ENCODE results near the gene CACNB4.

Gene CACNB4

DNA sequence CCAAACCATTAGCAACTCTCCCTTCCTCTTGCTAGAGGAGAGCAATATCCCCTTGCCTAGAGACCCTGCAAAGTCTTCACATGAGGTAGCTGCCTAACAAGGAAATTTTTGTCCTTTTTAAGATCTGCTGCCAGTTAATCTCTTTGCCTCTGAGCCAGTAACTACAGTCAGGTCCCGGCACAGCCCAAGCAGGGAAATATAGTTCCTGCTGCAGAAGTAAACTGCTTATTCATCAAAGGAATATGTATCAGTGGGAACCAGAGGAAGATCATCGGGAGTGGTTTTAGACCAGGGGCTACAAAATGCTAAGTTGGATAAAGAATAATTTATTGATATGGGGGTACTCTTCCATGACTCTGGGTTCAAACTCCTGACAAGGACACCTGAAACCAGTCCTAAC, 30.6 kb downstream of the CACNB4 start:
- Histone ChIP-seq H3K27ac (ENCODE audit: low read depth, low read length) (no peak overlapping the region), H3K4me3 (ENCODE audit: low read depth, low read length) (no peak overlapping the region), H2AFZ (ENCODE audit: low read length, unreplicated experiment) (no peak overlapping the region), H3K27me3 (ENCODE audit: insufficient read depth, low read length) (peaks cover 16% of the 10 kb centered on the region; the same call in 1 of the 2 replicates), H3K36me3 (ENCODE audit: insufficient read depth, low read length) (no peaks in the 10 kb centered on the region), H3K4me1 (ENCODE audit: control insufficient read depth, insufficient read depth, low read length, unreplicated experiment) (peaks cover 7% of the 10 kb centered on the region), H3K79me2 (ENCODE audit: control insufficient read depth, insufficient read depth, low read length, unreplicated experiment) (no peaks in the 10 kb centered on the region)

DNA sequence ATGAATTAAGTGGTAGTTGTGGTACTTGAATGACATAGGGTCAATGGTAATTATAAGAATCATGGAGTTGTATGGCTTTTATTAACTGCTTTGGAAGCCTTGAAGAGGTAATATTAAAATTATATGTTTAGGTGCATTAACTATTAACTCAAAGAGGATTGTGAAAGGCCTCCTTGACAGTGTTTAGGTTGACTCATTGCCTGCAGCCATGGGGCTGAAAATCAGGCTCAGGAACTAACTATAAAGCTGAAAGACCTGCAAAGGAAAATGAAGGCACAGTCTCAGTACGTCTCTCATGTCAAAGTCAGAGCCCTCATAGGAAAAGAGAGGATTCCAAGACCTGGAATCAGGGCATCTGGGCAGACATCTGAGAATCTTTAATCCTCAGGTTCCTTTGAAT, 31.0 kb downstream of the CACNB4 start:
- H3K27me3 ChIP-seq (ENCODE audit: insufficient read depth, low read length) = peaks cover 16% of the 10 kb centered on the region; the same call in 1 of the 2 replicates
- no peak overlapping the region for H3K27ac ChIP-seq (ENCODE audit: low read depth, low read length)
- peaks cover 11% of the 10 kb centered on the region for H3K4me1 ChIP-seq (ENCODE audit: control insufficient read depth, insufficient read depth, low read length, unreplicated experiment)
- no peak overlapping the region for H3K4me3 ChIP-seq (ENCODE audit: low read depth, low read length)
- H2AFZ ChIP-seq (ENCODE audit: low read length, unreplicated experiment) = no peak overlapping the region
- H3K79me2 ChIP-seq (ENCODE audit: control insufficient read depth, insufficient read depth, low read length, unreplicated experiment) = no peaks in the 10 kb centered on the region
- no peaks in the 10 kb centered on the region for H3K36me3 ChIP-seq (ENCODE audit: insufficient read depth, low read length)

DNA sequence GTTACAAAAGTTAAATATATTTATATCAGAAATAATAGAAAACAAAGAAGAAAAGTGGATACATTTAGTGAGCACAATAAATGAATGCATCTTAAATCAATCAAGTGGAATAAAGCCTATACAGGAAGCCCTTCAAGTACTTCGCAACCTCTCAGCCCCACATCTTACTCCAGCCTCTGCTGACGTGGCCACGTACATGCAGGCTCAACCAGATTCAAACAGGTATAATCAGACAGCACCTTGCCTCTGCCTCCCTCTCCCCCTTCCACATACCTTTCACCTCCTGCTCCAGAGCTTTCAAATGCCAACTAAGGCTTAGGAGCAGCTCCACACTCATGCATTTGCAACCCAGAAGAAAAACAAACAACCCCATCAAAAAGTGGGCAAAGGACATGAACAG, 32.9 kb downstream of the CACNB4 start:
- H3K27me3 ChIP-seq (ENCODE audit: insufficient read depth, low read length) = peaks cover 16% of the 10 kb centered on the region; the same call in 1 of the 2 replicates

DNA sequence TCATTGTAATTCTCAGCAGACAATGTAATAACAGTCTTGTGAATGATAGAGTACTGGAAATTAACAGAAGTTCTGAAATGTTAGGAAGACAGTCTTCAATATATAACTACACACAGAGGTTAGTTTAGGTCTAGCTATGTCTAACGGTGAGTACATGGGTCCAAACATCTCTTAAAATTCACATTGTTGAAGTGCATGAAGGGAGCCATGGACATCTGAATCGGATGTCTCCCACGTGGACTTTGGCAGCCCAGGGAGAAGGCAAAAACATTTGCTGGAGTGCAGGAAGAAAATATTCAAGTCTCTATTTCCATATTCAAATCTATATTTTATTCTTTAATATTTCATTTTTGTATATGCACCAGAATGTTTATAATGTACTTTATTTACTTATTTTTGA, 34.8 kb downstream of the CACNB4 start:
- H3K4me3 ChIP-seq (ENCODE audit: low read depth, low read length) = no peak overlapping the region
- H2AFZ ChIP-seq (ENCODE audit: low read length, unreplicated experiment) = no peak overlapping the region
- peaks cover 28% of the 10 kb centered on the region for H3K27me3 ChIP-seq (ENCODE audit: insufficient read depth, low read length)
- H3K27ac ChIP-seq (ENCODE audit: low read depth, low read length) = no peak overlapping the region
- H3K79me2 ChIP-seq (ENCODE audit: control insufficient read depth, insufficient read depth, low read length, unreplicated experiment) = no peaks in the 10 kb centered on the region
- no peaks in the 10 kb centered on the region for H3K36me3 ChIP-seq (ENCODE audit: insufficient read depth, low read length)
- H3K4me1 ChIP-seq (ENCODE audit: control insufficient read depth, insufficient read depth, low read length, unreplicated experiment) = peaks cover 20% of the 10 kb centered on the region

More for the DNA sequence above, 32.9 kb downstream of the CACNB4 start:
- H3K27ac ChIP-seq (ENCODE audit: low read depth, low read length) = no peak overlapping the region
- no peaks in the 10 kb centered on the region for H3K36me3 ChIP-seq (ENCODE audit: insufficient read depth, low read length)
- no peak overlapping the region for H3K4me3 ChIP-seq (ENCODE audit: low read depth, low read length)
- no peak overlapping the region for H2AFZ ChIP-seq (ENCODE audit: low read length, unreplicated experiment)
- peaks cover 20% of the 10 kb centered on the region for H3K4me1 ChIP-seq (ENCODE audit: control insufficient read depth, insufficient read depth, low read length, unreplicated experiment)
- no peaks in the 10 kb centered on the region for H3K79me2 ChIP-seq (ENCODE audit: control insufficient read depth, insufficient read depth, low read length, unreplicated experiment)

DNA sequence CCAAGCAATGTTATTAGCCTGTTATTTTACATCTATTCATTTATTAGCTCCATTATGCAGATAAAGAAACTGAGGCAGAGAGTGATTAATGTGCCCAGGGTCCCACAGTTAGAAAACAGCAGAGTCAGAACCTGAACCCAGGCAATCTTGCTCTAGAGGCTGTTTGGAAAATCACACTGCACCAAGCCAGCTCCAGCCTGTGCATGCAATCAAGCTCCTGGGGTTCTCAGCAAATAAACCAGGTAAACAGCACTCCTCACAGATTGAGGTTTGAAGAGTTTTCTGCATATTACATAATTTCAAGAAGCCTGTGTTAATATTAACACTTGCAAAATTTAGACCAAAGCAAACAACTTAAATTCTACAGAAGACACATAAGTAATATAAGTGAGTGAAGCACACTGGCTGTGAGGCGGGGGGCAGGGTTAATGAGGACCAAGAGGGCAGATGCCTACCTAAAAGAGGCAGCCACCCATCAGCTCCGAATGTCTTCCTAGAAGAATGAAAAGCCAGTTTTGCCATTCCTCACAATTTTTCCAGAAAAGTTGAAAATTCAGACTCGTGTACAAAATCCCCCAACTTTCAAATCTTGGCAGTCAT, 35.4 kb downstream of the CACNB4 start:
- Histone ChIP-seq H3K36me3 (ENCODE audit: insufficient read depth, low read length) (no peaks in the 10 kb centered on the region), H3K4me1 (ENCODE audit: control insufficient read depth, insufficient read depth, low read length, unreplicated experiment) (peaks cover 20% of the 10 kb centered on the region), H2AFZ (ENCODE audit: low read length, unreplicated experiment) (no peak overlapping the region), H3K27me3 (ENCODE audit: insufficient read depth, low read length) (peaks cover 29% of the 10 kb centered on the region), H3K79me2 (ENCODE audit: control insufficient read depth, insufficient read depth, low read length, unreplicated experiment) (no peaks in the 10 kb centered on the region), H3K4me3 (ENCODE audit: low read depth, low read length) (no peak overlapping the region), H3K27ac (ENCODE audit: low read depth, low read length) (no peak overlapping the region)

DNA sequence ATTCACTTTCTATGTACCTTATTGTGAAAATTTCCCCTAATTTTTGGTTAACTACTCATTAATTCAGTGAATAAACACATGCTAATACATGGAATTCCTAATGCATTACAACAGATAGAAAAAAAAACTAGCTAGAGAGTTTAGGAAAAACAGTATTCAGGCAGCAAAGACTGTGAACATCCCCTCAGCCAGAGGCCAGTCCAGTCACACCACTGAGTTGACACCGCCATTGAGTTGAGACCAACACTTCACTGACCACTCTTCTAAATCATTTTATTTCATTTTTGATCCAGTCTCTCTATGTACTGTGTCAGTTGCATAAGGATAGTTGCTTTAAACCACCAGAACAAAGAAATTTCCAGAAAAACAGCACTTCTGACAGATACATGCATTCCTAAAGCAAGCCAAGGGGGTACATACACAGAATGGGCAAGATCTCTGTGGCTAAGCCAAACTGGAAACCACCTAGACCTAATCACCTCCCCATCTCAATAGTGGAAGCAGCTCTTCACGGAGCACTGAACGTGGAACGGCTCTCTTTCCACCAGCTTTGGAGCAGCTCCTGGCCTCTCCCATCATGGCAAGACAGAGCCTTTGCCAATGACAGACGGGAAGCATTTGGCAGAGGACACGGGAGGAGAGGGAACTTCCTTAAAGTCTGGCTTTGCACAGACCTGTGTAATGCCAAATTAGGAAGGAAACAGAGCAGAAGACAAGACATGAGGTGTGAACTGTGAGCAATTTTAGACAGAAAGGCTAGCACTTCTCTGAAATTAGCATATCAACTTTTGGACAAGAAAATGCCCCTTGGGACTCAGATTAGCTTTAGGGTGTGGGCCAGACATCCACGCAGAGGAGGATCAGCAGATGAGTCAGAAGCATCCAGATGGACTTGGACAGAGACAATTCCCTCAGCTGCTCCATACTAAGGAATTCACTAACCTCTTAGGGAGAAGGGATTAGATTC, 36.4 kb downstream of the CACNB4 start:
- H3K27ac ChIP-seq (ENCODE audit: low read depth, low read length) = no peak overlapping the region
- H3K4me1 ChIP-seq (ENCODE audit: control insufficient read depth, insufficient read depth, low read length, unreplicated experiment) = peaks cover 20% of the 10 kb centered on the region
- H2AFZ ChIP-seq (ENCODE audit: low read length, unreplicated experiment) = peak overlapping the region; percentile 24
- H3K27me3 ChIP-seq (ENCODE audit: insufficient read depth, low read length) = peaks cover 38% of the 10 kb centered on the region
- no peaks in the 10 kb centered on the region for H3K79me2 ChIP-seq (ENCODE audit: control insufficient read depth, insufficient read depth, low read length, unreplicated experiment)
- no peaks in the 10 kb centered on the region for H3K36me3 ChIP-seq (ENCODE audit: insufficient read depth, low read length)
- H3K4me3 ChIP-seq (ENCODE audit: low read depth, low read length) = peak overlapping the region; percentile 54; the same call in 1 of the 2 replicates

DNA sequence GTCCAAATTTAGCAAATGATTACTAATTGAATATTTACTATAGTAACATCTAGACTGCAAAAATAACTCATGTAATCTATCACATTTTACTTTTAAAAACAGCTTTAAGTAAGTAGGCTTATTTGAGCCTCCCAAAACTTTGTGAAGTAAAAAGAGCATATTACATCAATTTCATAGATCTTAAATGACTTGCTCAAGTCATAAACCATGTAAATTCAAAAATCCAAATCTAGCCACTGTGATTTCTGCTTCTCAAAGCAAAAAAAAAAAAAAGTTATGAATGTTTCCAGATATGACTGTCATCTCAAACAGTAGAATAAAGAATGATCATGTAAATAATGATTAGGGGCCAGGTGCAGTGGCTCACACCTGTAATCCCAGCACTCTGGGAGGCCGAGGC, 37.5 kb downstream of the CACNB4 start:
- Histone ChIP-seq H2AFZ (ENCODE audit: low read length, unreplicated experiment) (no peak overlapping the region), H3K4me3 (ENCODE audit: low read depth, low read length) (no peak overlapping the region), H3K79me2 (ENCODE audit: control insufficient read depth, insufficient read depth, low read length, unreplicated experiment) (no peaks in the 10 kb centered on the region), H3K27ac (ENCODE audit: low read depth, low read length) (no peak overlapping the region), H3K36me3 (ENCODE audit: insufficient read depth, low read length) (no peaks in the 10 kb centered on the region), H3K27me3 (ENCODE audit: insufficient read depth, low read length) (peaks cover 45% of the 10 kb centered on the region), H3K4me1 (ENCODE audit: control insufficient read depth, insufficient read depth, low read length, unreplicated experiment) (peaks cover 20% of the 10 kb centered on the region)

DNA sequence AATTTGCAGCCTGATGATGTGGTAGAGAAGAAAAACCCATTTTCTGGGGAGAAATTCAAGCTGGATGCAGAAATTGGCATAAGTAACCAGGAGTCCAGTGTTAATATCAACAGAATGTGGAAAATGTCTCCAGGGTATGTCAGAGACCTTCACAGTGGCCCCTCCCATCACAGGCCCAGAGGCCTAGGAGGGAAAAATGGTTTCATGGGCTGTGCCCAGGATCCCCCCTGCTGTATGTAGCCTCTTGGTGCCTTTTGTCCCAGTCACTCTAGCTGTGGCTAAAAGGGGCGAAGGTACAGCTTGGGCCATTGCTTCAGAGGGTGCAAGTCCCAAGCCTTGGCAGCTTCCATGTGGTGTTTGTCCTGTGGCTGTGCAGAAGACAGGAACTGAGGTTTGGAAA, 40.2 kb downstream of the CACNB4 start:
- Histone ChIP-seq H3K4me1 (ENCODE audit: control insufficient read depth, insufficient read depth, low read length, unreplicated experiment) (peaks cover 33% of the 10 kb centered on the region), H3K27ac (ENCODE audit: low read depth, low read length) (no peak overlapping the region), H2AFZ (ENCODE audit: low read length, unreplicated experiment) (no peak overlapping the region), H3K36me3 (ENCODE audit: insufficient read depth, low read length) (no peaks in the 10 kb centered on the region), H3K27me3 (ENCODE audit: insufficient read depth, low read length) (peaks cover 32% of the 10 kb centered on the region), H3K79me2 (ENCODE audit: control insufficient read depth, insufficient read depth, low read length, unreplicated experiment) (no peaks in the 10 kb centered on the region), H3K4me3 (ENCODE audit: low read depth, low read length) (no peak overlapping the region)

DNA sequence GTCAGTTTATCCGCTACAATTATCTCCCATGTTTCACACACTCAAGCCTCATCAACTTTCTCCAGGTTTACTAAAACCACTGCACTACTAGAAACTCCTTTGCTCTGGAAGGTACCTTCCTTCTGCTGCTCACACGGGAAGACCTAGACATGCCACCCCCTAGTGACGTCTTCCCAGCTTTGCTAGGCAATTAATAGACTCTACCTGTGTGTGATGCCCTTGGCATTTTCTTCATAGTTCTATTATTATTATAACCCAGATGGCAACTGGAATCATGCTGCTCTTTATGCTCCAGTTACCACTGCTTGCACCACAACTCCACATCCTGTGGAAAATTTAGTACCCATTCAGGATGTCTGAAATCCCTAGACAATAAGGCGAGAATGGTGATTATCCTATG, 42.4 kb downstream of the CACNB4 start:
- no peak overlapping the region for H3K27ac ChIP-seq (ENCODE audit: low read depth, low read length)
- no peak overlapping the region for H3K4me3 ChIP-seq (ENCODE audit: low read depth, low read length)
- peaks cover 32% of the 10 kb centered on the region for H3K27me3 ChIP-seq (ENCODE audit: insufficient read depth, low read length)
- H3K79me2 ChIP-seq (ENCODE audit: control insufficient read depth, insufficient read depth, low read length, unreplicated experiment) = no peaks in the 10 kb centered on the region
- H3K4me1 ChIP-seq (ENCODE audit: control insufficient read depth, insufficient read depth, low read length, unreplicated experiment) = peaks cover 16% of the 10 kb centered on the region
- H2AFZ ChIP-seq (ENCODE audit: low read length, unreplicated experiment) = no peak overlapping the region
- no peaks in the 10 kb centered on the region for H3K36me3 ChIP-seq (ENCODE audit: insufficient read depth, low read length)

DNA sequence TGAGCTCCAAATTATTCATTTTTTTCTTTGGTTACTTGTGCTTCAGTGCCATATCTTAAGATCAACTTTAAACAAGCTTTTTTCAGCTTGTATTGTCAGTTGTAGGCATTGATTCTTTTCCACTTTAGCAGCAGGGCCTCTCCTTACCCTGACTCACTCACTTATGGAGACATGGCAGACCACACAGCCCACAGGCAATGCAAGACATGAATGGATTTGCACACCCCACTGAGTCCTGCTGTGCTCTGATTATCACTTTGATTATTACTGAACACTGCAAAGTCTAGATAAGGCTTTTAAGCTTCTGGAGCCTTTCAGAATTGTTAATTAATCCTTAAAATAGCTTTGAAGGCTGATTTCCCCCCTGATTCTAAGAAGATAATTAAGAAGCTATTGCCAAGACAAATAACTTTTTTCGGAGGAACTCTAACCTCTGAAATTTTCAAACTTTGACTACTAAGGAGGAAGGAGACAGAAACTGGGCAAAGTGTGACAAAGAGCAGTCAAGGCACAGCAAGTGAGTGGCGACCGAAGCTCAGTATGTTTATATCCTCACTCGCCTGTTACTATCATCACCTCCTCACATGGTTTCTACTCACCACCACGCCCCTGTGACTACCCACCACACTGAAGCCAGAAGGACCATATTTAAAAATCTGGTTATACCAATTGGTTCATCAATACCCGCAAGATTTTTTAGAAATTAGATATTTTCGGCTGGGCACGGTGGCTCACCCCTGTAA, 43.3 kb downstream of the CACNB4 start:
- Histone ChIP-seq H3K27ac (ENCODE audit: low read depth, low read length) (0 out of 2 replicates have a peak overlapping the region, but pooled peaks have one; percentile 51), H3K79me2 (ENCODE audit: control insufficient read depth, insufficient read depth, low read length, unreplicated experiment) (no peaks in the 10 kb centered on the region), H3K4me3 (ENCODE audit: low read depth, low read length) (no peak overlapping the region), H3K4me1 (ENCODE audit: control insufficient read depth, insufficient read depth, low read length, unreplicated experiment) (peaks cover 16% of the 10 kb centered on the region), H3K27me3 (ENCODE audit: insufficient read depth, low read length) (peaks cover 41% of the 10 kb centered on the region), H3K36me3 (ENCODE audit: insufficient read depth, low read length) (no peaks in the 10 kb centered on the region), H2AFZ (ENCODE audit: low read length, unreplicated experiment) (no peak overlapping the region)
